Measurements from ENCODE around the gene MARCHF5. TPM values are rescaled to one million over a fixed set of nuclear protein-coding genes. Genes with fewer than 3 reads are reported as not detected.

The MARCHF5 gene
- total RNA-seq, 1 experiment from 2014 or later = 59.1 TPM

GRCh38 chr10:92313750-92314149 is 22.8 kb downstream of the MARCHF5 start:
- no peaks in the 10 kb centered on the region for H3K9me2 ChIP-seq (ENCODE audit: insufficient read depth)
- H4K20me1 ChIP-seq (ENCODE audit: insufficient read depth) = peaks cover 10% of the 10 kb centered on the region; the same call in 1 of the 2 replicates
- ATAC-seq = no peak
- no peak for DNase-seq (ENCODE audit: low read depth, low spot score)
- no peak overlapping the region for H3K4me2 ChIP-seq (ENCODE audit: low read length)
- RAD21 ChIA-PET (ENCODE audit: low non-redundant PET in 1 of 2, low total read pairs in 2 of 2, uncharacterized antibody in 2 of 2, unreplicated experiment in 2 of 2) = no interaction called here
- no peak overlapping the region for H2AFZ ChIP-seq (ENCODE audit: low read depth, low read length, poor library complexity, severe bottlenecking)
- no peak overlapping the region for H3K4me3 ChIP-seq (replicated peaks in 1 of 2; ENCODE audit: low read depth in 1 of 2, low read length in 2 of 2)
- H3K9ac ChIP-seq (ENCODE audit: low read length) = no peak overlapping the region
- CTCF ChIA-PET = no interaction called here
- H3K27me3 ChIP-seq (ENCODE audit: insufficient read depth, low read length) = no peaks in the 10 kb centered on the region
- no peak for TF ChIP-seq CEBPB (IDR thresholded peaks at IDR 0.05; ENCODE audit: low read depth)
- TF ChIP-seq SRF (IDR thresholded peaks at IDR 0.05; ENCODE audit: low read depth) = no peak
- TF ChIP-seq YY1 (IDR thresholded peaks at IDR 0.05; ENCODE audit: extremely low read depth, insufficient replicate concordance, low read depth, low read length) = no peak
- TF ChIP-seq POLR2A (IDR thresholded peaks at IDR 0.05; ENCODE audit: borderline replicate concordance, extremely low read depth, insufficient read depth, insufficient read length) = no peak
- no peak for TF ChIP-seq ZNF274 (IDR thresholded peaks at IDR 0.05; ENCODE audit: low read depth, low read length)
- TF ChIP-seq RAD21 (IDR thresholded peaks at IDR 0.05; ENCODE audit: low read depth) = no peak
- TF ChIP-seq ATF3 (IDR thresholded peaks at IDR 0.05) = no peak
- no peak for TF ChIP-seq REST (IDR thresholded peaks at IDR 0.05; ENCODE audit: low read depth)
- no peak for TF ChIP-seq JUND (IDR thresholded peaks at IDR 0.05)
- no peak for TF ChIP-seq TCF7L2 (IDR thresholded peaks at IDR 0.05; ENCODE audit: borderline replicate concordance, extremely low read depth, insufficient read depth, insufficient read length)
- TF ChIP-seq CTCF (IDR thresholded peaks at IDR 0.05 in 2 of 3, conservative IDR thresholded peaks at IDR 0.05 in 1 of 3; ENCODE audit: borderline replicate concordance in 1 of 3, insufficient read depth in 1 of 3, low read depth in 2 of 3, low read length in 2 of 3) = no peak
- TF ChIP-seq FOSL1 (IDR thresholded peaks at IDR 0.05; ENCODE audit: low read depth) = no peak
- no peak for TF ChIP-seq SP1 (IDR thresholded peaks at IDR 0.05; ENCODE audit: low read depth)
- TF ChIP-seq SIN3A (IDR thresholded peaks at IDR 0.05; ENCODE audit: low read depth) = no peak
- TF ChIP-seq EGR1 (IDR thresholded peaks at IDR 0.05; ENCODE audit: low read depth) = no peak
- no peak for TF ChIP-seq ZBTB33 (IDR thresholded peaks at IDR 0.05; ENCODE audit: extremely low read depth, insufficient replicate concordance, low read length)
- TF ChIP-seq POLR2AphosphoS5 (IDR thresholded peaks at IDR 0.05; ENCODE audit: low read depth, low read length) = no peak
- no peak for TF ChIP-seq ZFX (IDR thresholded peaks at IDR 0.05)
- BruUV-seq (replicated peaks) = no TSS peak
- H3K79me2 ChIP-seq (ENCODE audit: insufficient read depth, low read length) = peaks cover 64% of the 10 kb centered on the region
- no peak overlapping the region for H3K27ac ChIP-seq (ENCODE audit: low read depth, low read length)
- peaks cover 4 to 13% of the 10 kb centered on the region in 2 experiments; a peak in 2 of 4 replicates for H3K36me3 ChIP-seq (ENCODE audit: control insufficient read depth in 1 of 2, insufficient read depth in 2 of 2, low read length in 2 of 2)
- H3K4me1 ChIP-seq (ENCODE audit: control insufficient read depth in 1 of 2, insufficient read depth in 2 of 2, low read length in 2 of 2) = no peaks in the 10 kb centered on the region
- no peaks in the 10 kb centered on the region for H3K9me3 ChIP-seq (ENCODE audit: control insufficient read depth in 1 of 2, insufficient read depth in 1 of 2, low read depth in 1 of 2, low read length in 2 of 2)
- intact Hi-C loops (cut with micrococcal nuclease) = no loop called here
- POLR2A ChIA-PET = interaction anchor here (0.8 kb wide), 1 partner anchor 22 kb away, joined by 3 read pairs; the partner anchor contains the start of gene MARCHF5
